K562 (cell line): ENCODE measurements around the gene MPV17L2. TPM values are rescaled to one million over a fixed set of nuclear protein-coding genes. Genes with fewer than 3 reads are reported as not detected.

Experiments
- CCNT2 ChIP-seq: IDR thresholded peaks from 2 replicates; pipeline ENCODE4 v1.6.1; 2011; ENCODE audit warnings: borderline replicate concordance, low read depth, mild to moderate bottlenecking, moderate library complexity, mixed read lengths, low read length; ENCODE audit not compliant: insufficient read length; ENCODE audit errors: extremely low read depth
- EP400 ChIP-seq: fragments of 450-650 bp; IDR thresholded peaks from 2 replicates; pipeline ENCODE4 v1.6.1; 2017; ENCODE audit warnings: antibody characterized with exemption, mild to moderate bottlenecking, moderate library complexity
- FOXP4 ChIP-seq: sonication (generic); formaldehyde crosslinking; IDR thresholded peaks from 2 replicates; pipeline ENCODE4 v1.8.0; 2022; ENCODE audit warnings: mild to moderate bottlenecking, missing genetic modification reagents, borderline replicate concordance
- PML ChIP-seq: IDR thresholded peaks from 2 replicates; pipeline ENCODE4 v1.6.1; 2012; ENCODE audit warnings: low read length, inconsistent platforms
- RBM25 ChIP-seq: fragments of 200-400 bp; formaldehyde crosslinking; IDR thresholded peaks from 2 replicates; pipeline ENCODE4 v1.6.1; 2018; ENCODE audit warnings: low read length, low read depth, moderate library complexity; ENCODE audit not compliant: severe bottlenecking
- SAFB ChIP-seq: fragments of 200-400 bp; formaldehyde crosslinking; IDR thresholded peaks from 2 replicates; pipeline ENCODE4 v1.6.1; 2017; ENCODE audit warnings: low read depth, low read length, borderline replicate concordance
- ZBTB5 ChIP-seq: fragments of 450-650 bp; IDR thresholded peaks from 2 replicates; pipeline ENCODE4 v1.6.1; 2017; ENCODE audit warnings: antibody characterized with exemption
- ZFP91 ChIP-seq: sonication (generic); formaldehyde crosslinking; IDR thresholded peaks from 2 replicates; pipeline ENCODE4 v1.8.0; 2022; ENCODE audit warnings: mild to moderate bottlenecking, missing genetic modification reagents
- ZNF511 ChIP-seq: sonication (generic); formaldehyde crosslinking; IDR thresholded peaks from 2 replicates; pipeline ENCODE4 v1.8.0; 2022; ENCODE audit warnings: mild to moderate bottlenecking, missing genetic modification reagents
- polyA plus RNA-seq, 8 experiments: library from polyadenylated mRNA; depleted of rRNA in 4 of 8; stranded (reverse) in 5 of 8; unstranded in 3 of 8; fragments of >200 nt; fragmentation: Nextera tagmentation in 2 of 8; fragmentation: Illumina TruSeq in 1 of 8; extraction: Ambion mirVana in 2 of 8; extraction: Trizol in 1 of 8; gene quantifications; 2 replicates each; pipeline versions ENCODE4 v1.2.1 to v1.2.3, GENCODE V29; 2011 to 2014; ENCODE audit warnings: inconsistent platforms in 1 of 8, missing spikeins in 1 of 8
- total RNA-seq, 7 experiments: library from RNA; depleted of rRNA in 6 of 7; stranded (reverse); fragments of >200 nt in 6 of 7; fragmentation: Illumina TruSeq in 2 of 7; extraction: Trizol in 2 of 7; gene quantifications; 2 replicates each; pipeline versions ENCODE4 v1.2.1 to v1.2.3, GENCODE V29; 2011 to 2021; ENCODE audit warnings: low replicate concordance in 1 of 7
- TF ChIP-seq, protein P1 (sequence below): fragments of 250-450 bp; sonication (Bioruptor Pico); IDR thresholded peaks from 2 replicates; pipeline ENCODE4 v1.4.0; 2020
- TF ChIP-seq, protein P2 (sequence below): sonication (generic); formaldehyde crosslinking; IDR thresholded peaks from 2 replicates; pipeline ENCODE4 v1.8.0; 2022; ENCODE audit warnings: missing genetic modification reagents, mild to moderate bottlenecking, moderate library complexity, borderline replicate concordance

MPV17L2 gene
- total and polyA plus RNA-seq, 9 of the 15 experiments (the other 6 are each of a cell fraction or from before 2014, with no cell fraction given) = 10.6 to 60.2 (median 28.5) TPM

- TF ChIP-seq ZBTB5 (no peak), PML (peak; percentile 51; the same call in 1 of the 2 replicates), SAFB (0 out of 2 replicates have a peak, but pooled peaks have one; percentile 17), ZFP91 (peak; percentile 65), ZNF511 (peak; percentile 47; the same call in 1 of the 2 replicates), RBM25 (peak; percentile 65), FOXP4 (CRISPR knock-in tag) (peak; percentile 26; the same call in 1 of the 2 replicates), CCNT2 (no peak), EP400 (peak; percentile 80)
- TF ChIP-seq, protein P1, sequence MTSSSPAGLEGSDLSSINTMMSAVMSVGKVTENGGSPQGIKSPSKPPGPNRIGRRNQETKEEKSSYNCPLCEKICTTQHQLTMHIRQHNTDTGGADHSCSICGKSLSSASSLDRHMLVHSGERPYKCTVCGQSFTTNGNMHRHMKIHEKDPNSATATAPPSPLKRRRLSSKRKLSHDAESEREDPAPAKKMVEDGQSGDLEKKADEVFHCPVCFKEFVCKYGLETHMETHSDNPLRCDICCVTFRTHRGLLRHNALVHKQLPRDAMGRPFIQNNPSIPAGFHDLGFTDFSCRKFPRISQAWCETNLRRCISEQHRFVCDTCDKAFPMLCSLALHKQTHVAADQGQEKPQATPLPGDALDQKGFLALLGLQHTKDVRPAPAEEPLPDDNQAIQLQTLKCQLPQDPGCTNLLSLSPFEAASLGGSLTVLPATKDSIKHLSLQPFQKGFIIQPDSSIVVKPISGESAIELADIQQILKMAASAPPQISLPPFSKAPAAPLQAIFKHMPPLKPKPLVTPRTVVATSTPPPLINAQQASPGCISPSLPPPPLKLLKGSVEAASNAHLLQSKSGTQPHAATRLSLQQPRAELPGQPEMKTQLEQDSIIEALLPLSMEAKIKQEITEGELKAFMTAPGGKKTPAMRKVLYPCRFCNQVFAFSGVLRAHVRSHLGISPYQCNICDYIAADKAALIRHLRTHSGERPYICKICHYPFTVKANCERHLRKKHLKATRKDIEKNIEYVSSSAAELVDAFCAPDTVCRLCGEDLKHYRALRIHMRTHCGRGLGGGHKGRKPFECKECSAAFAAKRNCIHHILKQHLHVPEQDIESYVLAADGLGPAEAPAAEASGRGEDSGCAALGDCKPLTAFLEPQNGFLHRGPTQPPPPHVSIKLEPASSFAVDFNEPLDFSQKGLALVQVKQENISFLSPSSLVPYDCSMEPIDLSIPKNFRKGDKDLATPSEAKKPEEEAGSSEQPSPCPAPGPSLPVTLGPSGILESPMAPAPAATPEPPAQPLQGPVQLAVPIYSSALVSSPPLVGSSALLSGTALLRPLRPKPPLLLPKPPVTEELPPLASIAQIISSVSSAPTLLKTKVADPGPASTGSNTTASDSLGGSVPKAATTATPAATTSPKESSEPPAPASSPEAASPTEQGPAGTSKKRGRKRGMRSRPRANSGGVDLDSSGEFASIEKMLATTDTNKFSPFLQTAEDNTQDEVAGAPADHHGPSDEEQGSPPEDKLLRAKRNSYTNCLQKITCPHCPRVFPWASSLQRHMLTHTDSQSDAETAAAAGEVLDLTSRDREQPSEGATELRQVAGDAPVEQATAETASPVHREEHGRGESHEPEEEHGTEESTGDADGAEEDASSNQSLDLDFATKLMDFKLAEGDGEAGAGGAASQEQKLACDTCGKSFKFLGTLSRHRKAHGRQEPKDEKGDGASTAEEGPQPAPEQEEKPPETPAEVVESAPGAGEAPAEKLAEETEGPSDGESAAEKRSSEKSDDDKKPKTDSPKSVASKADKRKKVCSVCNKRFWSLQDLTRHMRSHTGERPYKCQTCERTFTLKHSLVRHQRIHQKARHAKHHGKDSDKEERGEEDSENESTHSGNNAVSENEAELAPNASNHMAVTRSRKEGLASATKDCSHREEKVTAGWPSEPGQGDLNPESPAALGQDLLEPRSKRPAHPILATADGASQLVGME (CRISPR knock-in tag) = peak; percentile 61; the same call in 1 of the 2 replicates
- TF ChIP-seq, protein P2, sequence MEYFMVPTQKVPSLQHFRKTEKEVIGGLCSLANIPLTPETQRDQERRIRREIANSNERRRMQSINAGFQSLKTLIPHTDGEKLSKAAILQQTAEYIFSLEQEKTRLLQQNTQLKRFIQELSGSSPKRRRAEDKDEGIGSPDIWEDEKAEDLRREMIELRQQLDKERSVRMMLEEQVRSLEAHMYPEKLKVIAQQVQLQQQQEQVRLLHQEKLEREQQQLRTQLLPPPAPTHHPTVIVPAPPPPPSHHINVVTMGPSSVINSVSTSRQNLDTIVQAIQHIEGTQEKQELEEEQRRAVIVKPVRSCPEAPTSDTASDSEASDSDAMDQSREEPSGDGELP (CRISPR knock-in tag) = peak; percentile 47; the same call in 1 of the 2 replicates
Measured at GRCh38 chr19:18193388-18194180, 566 bp downstream of the MPV17L2 start (continued).
